HepG2 (cell line): ENCODE results near the gene CUL5. TPM values are rescaled to one million over a fixed set of nuclear protein-coding genes. Genes with fewer than 3 reads are reported as not detected.

Source experiments
- ADNP ChIP-seq: sonication (generic); formaldehyde crosslinking; IDR thresholded peaks from 2 replicates; pipeline ENCODE4 v1.4.0; 2020; ENCODE audit warnings: missing genetic modification reagents
- DRAP1 ChIP-seq: IDR thresholded peaks from 2 replicates; pipeline ENCODE4 v1.6.1; 2016; ENCODE audit warnings: missing genetic modification reagents, missing compliant biosample characterization
- FOXO1 ChIP-seq: sonication (generic); formaldehyde crosslinking; IDR thresholded peaks from 2 replicates; pipeline ENCODE4 v1.4.0; 2020; ENCODE audit warnings: missing genetic modification reagents
- GABPA ChIP-seq, 2 experiments: IDR thresholded peaks; 2 replicates each; pipeline ENCODE4 v1.6.1; 2011 to 2016; ENCODE audit warnings: low read depth in 2 of 2, low read length in 1 of 2, missing biosample characterization in 1 of 2, missing genetic modification characterization in 1 of 2
- HIVEP1 ChIP-seq: sonication (generic); formaldehyde crosslinking; IDR thresholded peaks from 2 replicates; pipeline ENCODE4 v1.4.0; 2020; ENCODE audit warnings: mild to moderate bottlenecking, missing genetic modification reagents
- JUN ChIP-seq: sonication (generic); formaldehyde crosslinking; IDR thresholded peaks from 2 replicates; pipeline ENCODE4 v1.4.0; 2020; ENCODE audit warnings: mild to moderate bottlenecking, missing genetic modification reagents
- ONECUT2 ChIP-seq: sonication (generic); formaldehyde crosslinking; IDR thresholded peaks from 2 replicates; pipeline ENCODE4 v1.4.0; 2020; ENCODE audit warnings: missing genetic modification reagents
- RORA ChIP-seq: sonication (generic); formaldehyde crosslinking; IDR thresholded peaks from 2 replicates; pipeline ENCODE4 v1.5.0; 2020; ENCODE audit warnings: mild to moderate bottlenecking, missing genetic modification reagents, moderate library complexity
- SNAI1 ChIP-seq: sonication (generic); formaldehyde crosslinking; IDR thresholded peaks from 2 replicates; pipeline ENCODE4 v1.5.0; 2020; ENCODE audit warnings: mild to moderate bottlenecking, missing genetic modification reagents, borderline replicate concordance
- ZBTB33 ChIP-seq: sonication (generic); formaldehyde crosslinking; IDR thresholded peaks from 2 replicates; pipeline ENCODE4 v1.4.0; 2020; ENCODE audit warnings: missing genetic modification reagents
- ZBTB42 ChIP-seq: sonication (generic); formaldehyde crosslinking; IDR thresholded peaks from 2 replicates; pipeline ENCODE4 v1.5.0; 2020; ENCODE audit warnings: mild to moderate bottlenecking, missing genetic modification reagents
- ZNF142 ChIP-seq: sonication (generic); formaldehyde crosslinking; IDR thresholded peaks from 2 replicates; pipeline ENCODE4 v1.4.0; 2020; ENCODE audit warnings: missing genetic modification reagents
- ZNF17 ChIP-seq: sonication (generic); formaldehyde crosslinking; IDR thresholded peaks from 2 replicates; pipeline ENCODE4 v1.5.0; 2020; ENCODE audit warnings: mild to moderate bottlenecking, missing genetic modification reagents
- ZNF180 ChIP-seq: sonication (generic); formaldehyde crosslinking; IDR thresholded peaks from 2 replicates; pipeline ENCODE4 v1.4.0; 2020; ENCODE audit warnings: low read depth, missing genetic modification reagents, borderline replicate concordance
- ZNF234 ChIP-seq: sonication (generic); formaldehyde crosslinking; conservative IDR thresholded peaks from 2 replicates; pipeline ENCODE4 v1.5.1; 2020; ENCODE audit warnings: mild to moderate bottlenecking, missing genetic modification reagents
- ZNF430 ChIP-seq: sonication (generic); formaldehyde crosslinking; IDR thresholded peaks from 2 replicates; pipeline ENCODE4 v1.9.0; 2021; ENCODE audit warnings: mild to moderate bottlenecking, missing genetic modification reagents
- ZNF670 ChIP-seq: sonication (generic); formaldehyde crosslinking; IDR thresholded peaks from 2 replicates; pipeline ENCODE4 v1.8.0; 2022; ENCODE audit warnings: mild to moderate bottlenecking, missing genetic modification reagents, borderline replicate concordance
- ZNF740 ChIP-seq: sonication (generic); formaldehyde crosslinking; IDR thresholded peaks from 2 replicates; pipeline ENCODE4 v1.4.0; 2020; ENCODE audit warnings: missing genetic modification reagents
- polyA plus RNA-seq, 8 experiments: library from polyadenylated mRNA; depleted of rRNA in 3 of 8; stranded (reverse) in 7 of 8; unstranded in 1 of 8; fragments of >200 nt; fragmentation: Illumina TruSeq in 4 of 8; extraction: Trizol in 4 of 8; gene quantifications; 2 replicates each; pipeline versions ENCODE4 v1.2.1 to v1.2.3, GENCODE V29; 2011 to 2016; ENCODE audit warnings: low read depth in 4 of 8, missing spikeins in 1 of 8, mixed read lengths in 1 of 8; ENCODE audit not compliant: insufficient read depth in 1 of 8
- total RNA-seq, 5 experiments: library from RNA; depleted of rRNA; stranded (reverse); fragments of >200 nt; fragmentation: Illumina TruSeq; extraction: Trizol; gene quantifications; 2 replicates each; pipeline ENCODE4 v1.2.3, GENCODE V29; 2016; ENCODE audit warnings: low read depth in 1 of 5

CUL5 gene
- total and polyA plus RNA-seq, 2 of the 13 experiments (the other 11 are each of a cell fraction or from before 2014, with no cell fraction given) = 7.0 to 24.7 TPM

GRCh38 chr11:108121274-108122155 is 112.8 kb downstream of the CUL5 start, which contains the start of gene ACAT1 (continued):
- TF ChIP-seq JUN (CRISPR knock-in tag) (no peak; the same call in 1 of the 2 replicates), ZNF17 (CRISPR knock-in tag) (no peak), ADNP (no peak), ZBTB42 (no peak), SNAI1 (CRISPR knock-in tag) (no peak), RORA (CRISPR knock-in tag) (no peak), ZNF740 (CRISPR knock-in tag) (no peak), ZNF180 (CRISPR knock-in tag) (no peak), ZNF670 (CRISPR knock-in tag) (peak; percentile 54; the same call in 1 of the 2 replicates), ZNF430 (CRISPR knock-in tag) (no peak; the same call in 1 of the 2 replicates), FOXO1 (CRISPR knock-in tag) (no peak), ONECUT2 (CRISPR knock-in tag) (no peak), HIVEP1 (CRISPR knock-in tag) (no peak), ZBTB33 (CRISPR knock-in tag) (no peak), ZNF234 (no peak; the same call in 1 of the 2 replicates), GABPA (IDR thresholded peaks at IDR 0.05; ENCODE audit: low read depth, low read length) (no peak), GABPA (CRISPR knock-in tag; IDR thresholded peaks at IDR 0.05; ENCODE audit: low read depth) (no peak), DRAP1 (CRISPR knock-in tag) (peak; percentile 94), ZNF142 (CRISPR knock-in tag) (peak; percentile 58)
